WI38 (cell line): ENCODE measurements around the gene EIF5A2.
"Not testable (repeated sequence)": the region's sequence is repeated elsewhere in the genome, so short reads cannot be mapped to it uniquely, and the experiment has no call there.

Experiments used
- H3K4me3 ChIP-seq: 2 replicates; pipeline ENCODE4 v1.5.1; 2011; ENCODE audit warnings: low read depth, mild to moderate bottlenecking, control low read depth, low read length
- CTCF ChIP-seq: IDR thresholded peaks from 2 replicates; pipeline ENCODE4 v1.5.1; 2012; ENCODE audit warnings: low read depth, mild to moderate bottlenecking, control low read depth, low read length

The EIF5A2 gene

DNA sequence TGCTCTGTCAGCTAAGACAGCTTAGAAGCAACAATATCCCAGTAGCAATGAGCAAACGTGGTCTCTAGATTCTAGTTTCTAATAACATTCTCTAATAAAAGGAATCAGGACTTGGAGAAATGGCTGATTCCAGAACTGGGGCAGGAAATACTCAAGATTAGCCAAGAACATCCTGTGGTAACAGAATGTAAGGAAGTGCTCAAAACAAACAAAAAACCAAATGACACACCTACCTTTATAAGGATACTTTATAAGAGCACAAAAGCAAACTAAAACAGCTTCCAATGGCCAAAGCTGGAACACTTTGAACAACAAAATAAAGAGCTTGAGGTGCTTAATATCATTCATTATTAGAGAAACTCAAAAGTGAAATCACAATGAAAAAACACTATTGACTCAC lies 33.1 kb upstream of the EIF5A2 start:
- no peak for TF ChIP-seq CTCF
- no peak overlapping the region for H3K4me3 ChIP-seq

DNA sequence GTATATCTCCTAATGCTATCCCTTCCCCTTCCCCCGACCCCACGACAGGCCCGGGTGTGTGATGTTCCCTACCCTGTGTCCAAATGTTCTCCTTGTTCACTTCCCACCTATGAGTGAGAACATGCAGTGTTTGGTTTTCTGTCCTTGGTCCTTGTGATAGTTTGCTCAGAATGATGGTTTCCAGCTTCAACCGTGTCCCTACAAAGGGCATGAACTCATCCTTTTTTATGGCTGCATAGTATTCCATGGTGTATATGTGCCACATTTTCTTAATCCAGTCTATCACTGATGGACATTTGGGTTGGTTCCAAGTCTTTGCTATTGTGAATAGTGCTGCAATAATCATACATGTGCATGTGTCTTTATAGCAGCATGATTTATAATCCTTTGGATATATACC lies 24.6 kb upstream of the EIF5A2 start:
- H3K4me3 ChIP-seq, result not testable (repeated sequence)

DNA sequence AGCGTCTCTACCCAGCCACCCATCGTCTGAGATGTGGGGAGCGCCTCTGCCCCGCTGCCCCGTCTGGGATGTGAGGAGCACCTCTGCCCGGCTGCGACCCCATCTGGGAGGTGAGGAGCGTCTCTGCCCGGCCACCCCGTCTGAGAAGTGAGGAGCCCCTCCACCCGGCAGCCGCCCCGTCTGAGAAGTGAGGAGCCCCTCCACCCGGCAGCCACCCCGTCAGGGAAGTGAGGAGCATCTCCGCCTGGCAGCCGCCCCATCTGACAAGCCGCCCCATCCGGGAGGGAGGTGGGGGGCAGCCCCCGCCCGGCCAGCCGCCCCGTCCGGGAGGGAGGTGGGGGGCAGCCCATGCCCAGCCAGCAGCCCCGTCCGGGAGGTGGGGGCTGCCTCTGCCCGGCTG lies 15.1 kb upstream of the EIF5A2 start:
- not testable (repeated sequence) for H3K4me3 ChIP-seq

DNA sequence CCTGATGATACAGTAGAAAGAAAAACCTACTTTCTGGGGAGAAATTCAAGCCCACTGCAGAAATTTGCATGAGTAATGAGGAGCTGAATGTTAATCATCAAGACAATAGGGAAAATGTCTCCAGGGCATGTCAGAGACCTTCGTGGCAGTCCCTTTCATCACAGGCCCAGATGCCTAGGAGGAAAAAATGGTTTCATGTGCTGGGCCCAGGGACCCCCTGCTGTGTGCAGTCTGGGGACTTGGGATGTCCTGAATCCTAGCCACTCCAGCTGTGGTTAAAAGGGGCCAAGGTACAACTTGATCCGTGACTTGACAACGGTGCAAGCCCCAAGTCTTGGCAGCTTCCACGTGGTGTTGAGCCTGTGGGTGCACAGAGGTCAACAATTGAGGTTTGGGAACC lies 10.3 kb upstream of the EIF5A2 start:
- no peak for TF ChIP-seq CTCF
- H3K4me3 ChIP-seq, result no peak overlapping the region

DNA sequence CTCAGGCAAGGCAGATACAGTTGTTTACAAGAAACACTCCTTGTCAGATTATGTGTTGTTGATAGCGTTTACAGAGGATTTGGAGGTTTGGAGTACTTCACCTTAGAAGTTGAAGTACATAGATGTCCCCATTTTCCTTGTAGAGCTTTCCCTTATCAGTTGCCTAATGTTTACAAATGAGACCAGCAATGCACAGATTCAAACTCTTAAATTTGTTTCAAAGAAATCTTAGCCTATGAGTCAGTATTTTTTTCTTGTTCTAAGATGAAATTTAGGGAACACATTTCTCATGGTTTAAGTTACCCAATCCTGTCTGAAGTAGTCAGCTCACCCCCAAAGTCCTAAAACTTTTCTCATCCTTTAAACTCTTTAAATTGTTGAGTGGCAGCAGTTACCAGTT lies 6.3 kb upstream of the EIF5A2 start:
- H3K4me3 ChIP-seq, result no peak overlapping the region
- TF ChIP-seq CTCF, result no peak

- TF ChIP-seq CTCF, result no peak
Observed at GRCh38 chr3:170914212-170914611, 5.8 kb upstream of the EIF5A2 start.

GRCh38 chr3:170911051-170911450 lies 2.6 kb upstream of the EIF5A2 start:
- no peak overlapping the region for H3K4me3 ChIP-seq

More at GRCh38 chr3:170914212-170914611, 5.8 kb upstream of the EIF5A2 start:
- no peak overlapping the region for H3K4me3 ChIP-seq

DNA sequence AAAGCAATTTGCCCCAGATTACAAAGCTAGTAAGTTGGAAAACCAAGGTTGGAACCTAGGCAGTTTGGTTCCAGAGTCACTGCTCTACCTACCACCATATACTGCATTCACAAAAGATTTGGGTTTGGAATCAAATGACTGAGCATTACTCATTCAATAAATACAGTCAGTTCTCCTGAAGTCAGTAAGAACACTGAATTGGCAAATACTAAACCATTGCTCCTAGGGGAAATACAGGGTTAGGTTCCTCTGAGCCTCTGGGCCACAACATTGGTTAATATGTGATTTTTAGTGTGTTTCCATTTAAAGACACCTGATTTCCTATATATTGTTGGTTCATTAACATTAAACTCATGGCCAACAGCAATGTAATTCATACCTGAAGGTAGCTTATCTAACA lies 2.1 kb upstream of the EIF5A2 start:
- TF ChIP-seq CTCF, result no peak
- no peak overlapping the region for H3K4me3 ChIP-seq

More at GRCh38 chr3:170911051-170911450, 2.6 kb upstream of the EIF5A2 start:
- no peak for TF ChIP-seq CTCF
